ENCODE data around the gene RNF144A.

RNF144A gene

DNA sequence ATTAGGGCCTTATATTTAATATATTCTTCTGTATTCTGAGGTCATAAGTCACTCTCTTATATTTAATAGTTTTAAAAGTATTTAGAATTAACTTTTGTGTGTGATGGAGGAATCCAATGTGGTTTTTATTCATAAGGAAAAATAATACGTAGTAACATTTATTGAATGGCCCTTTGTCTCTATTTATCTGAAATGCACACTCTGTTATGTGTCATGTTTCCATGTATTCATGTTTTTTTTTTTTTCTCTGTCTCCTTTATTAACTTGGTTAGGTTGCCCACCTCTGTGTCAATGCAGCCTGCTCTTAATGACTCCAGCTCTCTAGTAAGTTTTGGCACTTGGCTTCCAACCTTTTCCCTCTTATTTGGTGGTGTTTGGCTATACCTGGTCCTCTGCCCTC lies 33.8 kb downstream of the RNF144A start:
- DNase-seq = no peak

- no peak for DNase-seq
These were observed 34.9 kb downstream of the RNF144A start for GRCh38 chr2:6952101-6952500.

- DNase-seq = no peak
These were observed 37.4 kb downstream of the RNF144A start for GRCh38 chr2:6954586-6954985.

DNA sequence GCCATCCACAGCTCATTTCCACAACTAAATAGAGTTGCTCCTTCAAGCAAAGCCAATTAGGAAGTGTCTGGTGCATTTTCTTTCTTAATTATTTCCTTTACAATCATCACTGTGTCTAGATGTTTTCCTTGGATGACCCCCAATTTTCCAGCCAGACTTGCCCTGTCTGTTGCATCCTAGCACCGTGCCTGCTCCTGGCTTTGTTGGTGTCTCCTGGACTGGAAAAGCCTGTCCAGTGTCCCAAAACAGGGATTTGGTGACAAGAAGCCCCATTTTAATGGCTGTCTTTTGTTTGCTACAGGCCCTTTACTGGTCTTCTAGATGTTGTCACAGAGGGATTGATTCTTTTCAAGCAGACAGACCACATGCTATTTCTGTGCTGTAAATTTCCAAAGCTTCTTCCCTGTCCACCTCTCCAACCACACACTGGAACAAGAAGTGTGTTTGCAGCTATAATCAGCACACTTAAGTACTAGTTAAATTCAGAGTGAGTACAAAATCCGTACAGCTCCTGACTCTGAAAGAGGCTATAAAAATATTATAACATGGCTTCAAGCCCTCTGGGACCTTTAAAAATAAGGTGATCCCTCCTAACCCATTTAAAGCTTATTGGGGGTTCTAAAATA lies 38.4 kb downstream of the RNF144A start:
- no peak for DNase-seq

DNA sequence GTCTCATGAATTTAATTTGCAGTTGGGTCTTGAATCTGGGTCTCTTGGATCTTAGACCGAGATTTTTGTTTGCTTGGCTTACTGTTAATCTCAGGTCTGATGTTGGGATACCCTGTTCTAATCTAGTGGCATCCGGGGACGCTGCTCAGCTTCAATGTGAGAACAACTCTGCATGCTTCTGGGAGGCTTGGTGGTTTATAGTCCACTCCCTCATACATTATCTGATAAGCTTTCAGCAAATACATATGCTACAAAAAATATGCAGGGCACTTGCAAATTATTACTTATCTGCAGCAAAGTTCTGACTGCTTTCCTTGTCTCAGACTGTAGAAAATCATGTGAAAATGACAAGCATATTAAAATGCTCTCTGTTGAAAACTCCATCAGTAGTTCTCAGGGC lies 39.4 kb downstream of the RNF144A start:
- no peak for DNase-seq

- no peak for DNase-seq
These were observed 40.0 kb downstream of the RNF144A start for GRCh38 chr2:6957031-6957714.

- DNase-seq = no peak
These were observed 40.9 kb downstream of the RNF144A start for GRCh38 chr2:6957910-6958615.

DNA sequence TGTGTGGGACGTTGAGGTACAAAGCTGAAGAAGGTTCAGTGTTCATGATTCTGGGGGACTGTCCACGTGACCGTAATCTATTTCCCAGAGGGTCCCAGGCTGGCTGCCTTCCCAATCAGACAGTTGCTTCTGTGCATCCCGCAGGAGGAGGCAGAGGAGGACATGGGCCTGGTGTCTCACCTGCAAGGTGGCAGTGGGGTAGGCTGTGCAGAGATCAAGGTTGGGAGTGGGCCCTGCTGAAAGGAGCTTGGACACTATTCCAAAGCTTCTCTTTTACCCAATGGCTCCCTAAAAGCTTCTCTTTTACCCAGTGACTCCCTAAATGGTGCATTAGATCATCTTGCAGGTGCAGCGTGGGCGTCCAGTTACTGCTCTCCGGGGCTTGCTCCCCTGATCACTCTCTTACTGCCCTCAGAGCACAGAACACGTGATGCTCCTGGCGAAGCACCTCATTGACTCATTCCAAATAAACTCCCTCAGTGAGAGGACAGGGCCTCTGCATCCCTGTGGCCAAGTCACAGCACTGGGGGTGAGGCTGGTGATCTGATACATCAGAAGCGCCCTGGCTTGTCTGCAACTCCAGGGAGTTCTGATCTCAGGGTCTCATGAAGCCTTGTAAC lies 41.5 kb downstream of the RNF144A start:
- DNase-seq = no peak

DNA sequence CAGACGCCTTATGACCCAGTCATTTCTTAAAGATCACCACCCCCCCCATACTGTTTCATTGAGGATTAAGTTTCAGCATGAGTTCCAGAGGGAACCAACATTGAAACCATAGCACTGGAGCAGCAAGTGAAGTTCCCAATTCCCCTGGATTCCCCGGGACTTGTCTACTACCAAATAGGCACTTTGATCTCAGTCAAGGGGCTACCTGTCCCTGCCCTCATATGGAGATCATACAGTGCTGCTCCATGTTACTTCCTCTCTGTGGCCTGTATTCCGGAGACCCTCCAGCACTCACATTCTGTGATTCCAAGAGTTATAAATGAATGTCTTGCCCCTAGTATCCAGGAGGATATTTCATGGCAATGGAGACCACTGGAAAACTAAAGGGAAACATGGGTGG lies 42.5 kb downstream of the RNF144A start:
- DNase-seq = no peak

- no peak for DNase-seq
These were observed 43.4 kb downstream of the RNF144A start for GRCh38 chr2:6960659-6961058.

GRCh38 chr2:6963727-6964126 lies 46.5 kb downstream of the RNF144A start:
- DNase-seq = no peak

DNA sequence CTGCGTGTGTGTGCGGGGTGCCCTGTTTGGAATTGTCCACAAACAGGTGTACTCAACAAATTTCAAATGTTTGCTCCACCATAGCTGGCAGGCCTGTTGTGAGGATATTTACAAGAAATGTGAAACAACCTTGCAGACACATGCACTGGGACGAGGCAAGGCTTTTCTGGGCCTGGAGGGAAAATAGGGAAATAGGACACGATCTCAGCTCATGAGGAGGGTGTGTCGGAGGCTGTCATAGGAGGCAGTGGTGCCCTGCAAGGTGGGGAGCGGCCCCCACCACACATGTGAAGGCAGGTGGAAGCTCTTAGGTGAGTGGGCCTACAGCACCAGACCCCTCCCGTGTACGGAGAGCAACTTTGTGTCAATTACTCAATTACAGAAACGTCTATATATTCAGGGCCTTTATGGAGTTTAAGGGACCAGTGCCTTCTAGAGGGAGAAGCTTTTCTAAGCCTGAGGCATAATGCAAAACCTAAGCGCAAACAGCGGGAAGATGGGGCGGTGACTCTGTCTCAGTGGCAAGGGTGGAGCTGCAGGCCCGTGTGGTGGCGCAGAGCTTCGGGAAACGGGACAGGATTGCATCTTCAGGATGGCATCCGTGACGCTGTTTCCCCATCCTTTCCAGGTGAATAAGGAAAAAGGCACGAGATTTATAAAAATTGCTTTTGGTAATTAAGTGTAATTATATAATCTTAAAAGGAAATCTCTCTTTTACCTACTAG lies 48.0 kb downstream of the RNF144A start:
- DNase-seq = no peak

- DNase-seq = no peak
These were observed 49.3 kb downstream of the RNF144A start for GRCh38 chr2:6966446-6966940.

DNA sequence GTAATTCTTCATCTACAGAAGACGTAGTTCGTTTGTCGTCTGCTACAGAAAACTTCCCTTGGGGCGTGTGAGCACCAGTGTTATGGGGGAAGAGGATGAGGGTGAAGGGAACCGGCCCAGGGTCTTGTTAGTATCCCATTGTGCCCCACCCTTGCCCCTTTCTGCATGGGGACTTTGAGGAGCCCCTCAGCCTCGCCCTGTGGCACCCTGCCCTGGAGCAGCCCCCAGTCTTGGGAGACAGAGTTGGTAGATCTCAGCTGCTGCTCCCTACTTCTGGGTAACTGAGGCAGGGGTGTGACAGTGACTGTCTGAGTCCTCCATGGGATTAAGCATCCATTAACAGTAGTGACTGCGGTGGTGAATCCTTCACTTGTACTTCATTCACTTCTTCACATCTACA lies 50.1 kb downstream of the RNF144A start:
- DNase-seq = no peak

DNA sequence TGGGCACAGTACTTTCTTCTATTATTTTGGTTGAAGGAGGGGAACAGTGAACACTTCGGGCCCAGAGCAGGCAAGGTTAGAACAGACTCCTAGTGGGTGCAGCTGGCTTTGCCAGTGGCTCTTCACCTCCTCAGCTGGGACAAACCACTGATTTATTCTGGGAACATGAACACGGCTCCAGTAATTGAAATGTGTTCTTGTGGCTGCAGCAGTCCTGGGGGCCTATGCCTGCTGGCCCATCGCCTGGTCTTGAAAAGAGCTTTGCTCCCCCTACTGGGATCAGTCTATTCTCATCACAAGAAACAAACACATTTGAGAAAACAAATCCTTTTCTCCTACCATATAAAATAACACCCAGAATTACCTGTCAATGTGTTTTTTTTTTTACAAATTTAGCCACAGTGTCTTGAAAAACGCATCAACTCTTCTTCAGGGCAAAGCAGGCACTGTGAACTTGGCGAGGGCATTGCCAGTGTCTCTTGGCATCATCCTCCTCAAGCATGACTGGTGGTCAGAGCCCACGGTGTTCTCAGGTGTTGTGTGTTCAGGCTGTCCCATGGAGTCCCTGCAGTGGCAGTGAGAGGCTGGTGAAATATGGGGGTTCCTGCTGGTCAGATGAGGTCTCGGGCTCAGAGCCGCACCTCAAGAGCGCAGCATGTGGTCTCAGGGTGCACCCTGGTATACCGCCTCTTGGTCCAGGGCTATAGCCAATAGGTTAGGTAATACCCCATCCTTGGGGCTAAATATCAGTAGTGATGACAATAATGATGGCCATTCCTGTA lies 51.3 kb downstream of the RNF144A start:
- no peak for DNase-seq

DNA sequence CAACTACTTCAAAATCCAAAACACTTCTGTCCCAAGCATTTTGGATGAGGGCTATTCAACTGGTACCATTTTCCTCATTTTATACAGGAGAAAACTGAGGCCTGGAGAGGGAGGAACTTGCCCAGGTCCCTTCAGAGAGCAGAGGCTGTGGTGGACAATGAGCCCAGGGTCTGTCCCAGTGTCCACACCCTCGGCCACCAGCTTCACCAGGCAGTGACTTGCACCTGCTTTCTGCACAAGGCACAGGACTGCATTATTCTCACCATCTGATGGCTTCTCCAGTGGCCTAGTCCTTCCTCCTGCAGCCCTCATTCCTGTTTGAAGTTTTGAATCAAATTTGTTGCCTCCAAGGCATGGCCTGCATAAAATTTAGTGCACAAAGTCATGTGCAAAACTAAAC lies 53.3 kb downstream of the RNF144A start:
- DNase-seq = no peak

DNA sequence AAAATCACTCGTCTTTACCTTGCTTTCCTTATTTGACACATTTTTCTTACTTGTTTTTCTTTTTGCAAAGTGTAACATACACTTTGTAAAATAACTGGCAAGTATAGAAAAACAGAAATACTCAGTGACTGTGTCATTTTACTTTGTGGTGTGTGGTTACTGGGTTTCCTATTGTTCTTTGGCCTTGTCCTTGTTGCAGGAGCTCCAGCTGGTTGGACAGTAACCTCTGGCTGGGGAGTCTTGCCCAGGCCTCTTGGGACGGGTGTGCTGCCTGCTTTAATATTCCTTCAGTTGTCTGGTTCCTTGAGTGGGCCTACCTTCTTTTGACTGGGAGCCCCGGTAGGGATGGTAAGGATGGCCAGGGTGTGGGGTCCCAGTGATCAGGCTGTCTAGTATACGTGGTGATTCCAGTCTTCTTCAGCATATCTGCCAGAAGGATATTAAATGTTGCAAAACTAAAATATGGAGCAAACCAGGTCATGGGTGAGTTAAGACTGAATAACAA lies 53.8 kb downstream of the RNF144A start:
- DNase-seq = no peak

- no peak for DNase-seq
These were observed 54.3 kb downstream of the RNF144A start for GRCh38 chr2:6971502-6971901.

DNA sequence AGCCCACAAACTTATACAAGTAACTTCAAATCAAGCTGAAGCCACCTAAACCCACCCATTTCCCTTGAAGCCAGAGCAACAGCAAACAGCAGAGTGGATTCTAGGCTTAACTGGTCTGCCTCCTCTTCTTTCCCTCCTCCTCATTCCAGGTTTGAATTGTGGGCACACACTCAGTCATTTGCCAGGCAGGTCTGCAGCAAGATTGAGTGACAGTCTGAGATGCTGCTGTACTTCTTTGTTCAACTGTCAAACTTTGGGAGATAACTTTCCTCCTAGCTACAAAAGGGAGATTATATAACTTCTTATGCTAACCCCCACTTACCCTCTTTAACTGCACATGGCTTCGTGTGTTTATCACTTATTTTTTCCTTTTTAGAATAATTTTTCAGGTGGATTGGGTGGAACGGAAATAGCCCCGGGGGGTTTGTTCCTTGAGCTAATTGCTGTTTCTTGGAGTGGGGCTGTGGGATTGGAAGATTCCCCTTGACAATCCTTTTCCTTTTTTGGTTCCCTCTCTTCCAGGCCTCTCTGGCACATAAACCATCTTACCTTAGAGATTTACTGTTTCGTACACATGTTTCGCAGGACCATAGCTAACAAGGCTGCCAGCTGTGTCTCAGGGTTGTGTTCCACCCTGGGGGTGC lies 55.0 kb downstream of the RNF144A start:
- no peak for DNase-seq

DNA sequence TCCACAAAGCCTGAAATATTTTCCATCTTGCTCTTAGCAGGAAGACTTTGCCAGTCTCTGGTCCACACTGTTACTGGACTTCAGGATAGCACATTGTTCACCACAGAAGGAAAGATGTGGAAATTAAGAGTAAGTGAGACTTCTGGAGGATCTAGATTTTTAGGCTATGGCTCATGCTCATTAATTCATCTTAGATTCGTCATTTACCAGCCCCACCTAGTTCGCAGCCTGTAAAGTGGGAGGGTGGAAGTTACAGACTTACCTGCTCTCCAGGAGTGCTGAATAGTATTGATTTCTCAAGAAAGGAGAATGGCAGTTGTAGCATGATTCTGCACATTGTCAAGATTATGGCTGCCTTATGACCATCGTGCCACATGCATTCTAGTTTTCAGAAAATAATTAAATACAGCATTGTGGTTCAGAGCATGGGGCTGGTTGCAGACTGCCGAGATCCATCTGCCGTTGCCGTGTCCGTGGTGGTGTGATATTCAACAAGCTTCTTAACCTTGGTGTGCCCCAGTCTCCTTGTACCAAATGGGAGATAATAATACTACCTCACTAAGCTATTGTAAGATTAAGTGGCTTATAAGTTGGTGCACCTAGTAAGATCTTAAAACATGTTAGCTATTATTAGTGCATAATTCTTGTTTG lies 56.8 kb downstream of the RNF144A start:
- DNase-seq = no peak

DNA sequence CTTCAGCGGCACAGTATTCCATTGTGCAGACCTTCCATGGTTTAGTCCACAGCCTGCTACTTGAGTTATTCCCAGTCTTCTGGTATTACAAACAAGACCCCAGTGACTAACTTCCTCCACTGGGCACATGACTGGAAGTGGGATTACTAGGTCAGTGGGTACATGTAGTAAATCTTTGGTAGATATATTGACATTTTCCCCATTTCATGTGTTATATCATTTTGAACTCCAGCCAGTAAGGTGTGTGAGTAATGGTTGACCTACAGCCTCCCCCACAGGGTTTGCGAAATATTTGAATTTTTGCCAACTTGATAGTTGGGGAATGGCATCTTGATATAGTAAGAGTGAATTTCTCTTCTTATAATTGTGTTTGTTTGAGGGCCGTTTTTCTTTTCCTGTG lies 58.8 kb downstream of the RNF144A start:
- DNase-seq = no peak

All from NCI-H510A treated with DMSO at 0.1 percent for 48 hours (cell line).